ENCODE results near the gene REX1BD. TPM values are rescaled to one million over a fixed set of nuclear protein-coding genes. Genes with fewer than 3 reads are reported as not detected.
"Not testable (repeated sequence)": the region's sequence is repeated elsewhere in the genome, so short reads cannot be mapped to it uniquely, and the experiment has no call there.

Gene REX1BD
- polyA plus RNA-seq, 1 donor = 22.5 TPM

- DNase-seq = no peak
These were observed 9.4 kb downstream of the REX1BD start for GRCh38 chr19:18597809-18598660.

GRCh38 chr19:18599485-18599884, 10.9 kb downstream of the REX1BD start:
- no peak for DNase-seq

- DNase-seq = not testable (repeated sequence)
These were observed 12.2 kb downstream of the REX1BD start for GRCh38 chr19:18600692-18601397.

GRCh38 chr19:18601875-18602274, 13.3 kb downstream of the REX1BD start:
- no peak for DNase-seq

- no peak for DNase-seq
These were observed 14.8 kb downstream of the REX1BD start for GRCh38 chr19:18603255-18603957.

- DNase-seq = no peak
These were observed 15.6 kb downstream of the REX1BD start for GRCh38 chr19:18603958-18604819.

GRCh38 chr19:18604820-18605159, 16.2 kb downstream of the REX1BD start:
- no peak for DNase-seq

GRCh38 chr19:18605196-18605545, 16.6 kb downstream of the REX1BD start:
- no peak for DNase-seq

GRCh38 chr19:18605546-18606280, 17.1 kb downstream of the REX1BD start:
- no peak for DNase-seq

- no peak for DNase-seq
These were observed 18.0 kb downstream of the REX1BD start, which contains the start of gene CRLF1 for GRCh38 chr19:18606281-18607225. Gene CRLF1, minus strand, starts transcription at chr19:18606799. Its CDS starts 143 bp downstream, at chr19:18606656.

- DNase-seq = no peak
These were observed 18.9 kb downstream of the REX1BD start for GRCh38 chr19:18607226-18608101.

GRCh38 chr19:18608102-18608804, 19.7 kb downstream of the REX1BD start:
- DNase-seq = no peak

GRCh38 chr19:18608805-18609716, 20.5 kb downstream of the REX1BD start:
- DNase-seq = no peak

GRCh38 chr19:18609717-18610051, 21.1 kb downstream of the REX1BD start:
- no peak for DNase-seq

GRCh38 chr19:18610245-18610555, 21.6 kb downstream of the REX1BD start:
- DNase-seq = no peak

GRCh38 chr19:18610556-18611326, 22.1 kb downstream of the REX1BD start:
- DNase-seq = no peak

All from left kidney (tissue), 2 donors.